Fibroblast of mammary gland (primary cell): ENCODE results near the gene EPHA4.

Source experiments
- DNase-seq: peaks from one replicate; pipeline ENCODE4 v3.0.0-alpha.2; 2010; ENCODE audit warnings: low read depth
- H3K4me3 ChIP-seq: 2 replicates; pipeline ENCODE4 v1.5.1; 2011; ENCODE audit warnings: low read depth, mild to moderate bottlenecking, low read length, moderate library complexity; ENCODE audit not compliant: control insufficient read depth
- CTCF ChIP-seq: conservative IDR thresholded peaks from 2 replicates; pipeline ENCODE4 v1.5.1; 2011; ENCODE audit warnings: low read depth, low read length, inconsistent platforms; ENCODE audit not compliant: control insufficient read depth, insufficient read depth

The EPHA4 gene

GRCh38 chr2:221485503-221485870 is 86.6 kb downstream of the EPHA4 start:
- TF ChIP-seq CTCF, result no peak
- no peak overlapping the region for H3K4me3 ChIP-seq
- DNase-seq, result peak; percentile 66

- no peak for DNase-seq
These were observed 87.2 kb downstream of the EPHA4 start for GRCh38 chr2:221484761-221485502.

GRCh38 chr2:221482666-221483455 is 89.2 kb downstream of the EPHA4 start:
- TF ChIP-seq CTCF, result no peak
- DNase-seq, result no peak
- no peak overlapping the region for H3K4me3 ChIP-seq

More at GRCh38 chr2:221484761-221485502, 87.2 kb downstream of the EPHA4 start:
- H3K4me3 ChIP-seq, result no peak overlapping the region
- TF ChIP-seq CTCF, result no peak

GRCh38 chr2:221480821-221481220 is 91.3 kb downstream of the EPHA4 start:
- no peak for DNase-seq
- H3K4me3 ChIP-seq, result no peak overlapping the region
- no peak for TF ChIP-seq CTCF

- no peak overlapping the region for H3K4me3 ChIP-seq
- DNase-seq, result peak; percentile 33
- no peak for TF ChIP-seq CTCF
These were observed 91.9 kb downstream of the EPHA4 start for GRCh38 chr2:221480163-221480562.

GRCh38 chr2:221478485-221478863 is 93.6 kb downstream of the EPHA4 start:
- DNase-seq, result no peak
- no peak overlapping the region for H3K4me3 ChIP-seq
- peak; percentile 4 for TF ChIP-seq CTCF
